NCI-H1105 treated with DMSO at 0.1 percent for 48 hours (cell line): ENCODE measurements around the gene BRD9.
"Not testable (repeated sequence)": the region's sequence is repeated elsewhere in the genome, so short reads cannot be mapped to it uniquely, and the experiment has no call there.

Experiments
- DNase-seq: peaks from one replicate; lab custom pipeline; 2025; lab: John Stamatoyannopoulos, UW

BRD9 gene

DNA sequence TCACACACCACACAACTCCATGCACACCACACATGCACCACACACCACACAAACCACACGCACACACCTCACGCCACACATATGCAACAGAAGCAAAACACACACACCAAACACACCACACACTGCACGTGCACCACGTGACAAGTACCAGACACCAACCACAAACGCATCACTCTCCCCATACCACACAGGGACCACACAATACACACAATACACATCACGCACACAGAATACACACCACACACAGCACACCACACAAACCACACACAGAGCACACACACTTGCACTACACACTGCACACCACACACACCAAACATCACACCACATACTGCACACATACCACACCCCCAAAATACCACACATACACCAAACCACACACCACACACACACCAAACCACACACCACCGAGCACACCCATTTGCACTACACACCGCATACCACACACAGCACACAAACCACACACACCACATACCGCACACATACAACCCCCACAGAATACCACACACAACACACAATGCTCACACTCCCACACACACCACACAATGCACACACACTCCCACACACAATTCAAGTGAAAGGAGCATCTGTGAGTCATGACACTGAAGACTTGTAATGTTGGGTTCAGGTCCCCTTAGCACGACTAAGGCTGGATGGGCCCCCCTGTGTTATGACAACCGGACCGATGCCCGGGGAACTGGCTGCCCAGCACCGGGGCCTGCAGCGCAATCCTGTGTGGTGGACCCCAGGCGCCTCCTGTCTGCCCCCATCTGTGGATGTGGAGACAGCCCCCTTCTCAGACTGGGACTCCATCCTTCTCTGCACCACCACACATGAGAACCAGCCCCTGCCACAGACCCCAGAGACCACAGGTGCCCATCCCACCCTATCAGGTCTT lies 35.8 kb downstream of the BRD9 start:
- DNase-seq = no peak

DNA sequence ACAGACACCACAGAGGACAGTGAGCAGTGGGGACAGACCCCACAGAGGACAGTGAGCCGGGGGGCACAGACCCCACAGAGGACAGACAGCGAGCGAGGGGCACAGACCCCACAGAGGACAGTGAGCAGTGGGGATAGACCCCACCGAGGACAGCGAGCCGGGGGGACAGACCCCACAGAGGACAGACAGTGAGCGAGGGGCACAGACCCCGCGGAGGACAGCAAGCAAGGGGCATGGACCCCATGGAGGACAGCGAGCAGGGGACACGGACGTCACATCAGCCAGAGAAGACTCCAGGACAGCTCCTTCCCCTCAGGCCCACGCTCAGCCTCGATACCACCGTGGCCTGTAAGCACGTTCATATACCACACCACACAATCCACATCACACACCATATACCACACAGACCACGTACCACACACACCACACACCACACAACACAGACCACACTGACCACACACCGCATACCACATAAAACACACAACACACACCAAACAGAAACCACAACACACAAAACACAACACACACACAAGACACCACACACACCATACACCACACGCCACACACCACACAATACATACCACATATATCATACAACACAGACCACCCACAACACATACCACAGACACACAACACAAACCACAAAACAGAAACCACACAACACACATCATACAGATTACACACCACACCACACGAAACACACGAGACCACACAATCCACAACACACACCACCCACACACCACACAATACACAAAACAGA lies 36.6 kb downstream of the BRD9 start:
- no peak for DNase-seq

GRCh38 chr5:854966-855743 lies 37.4 kb downstream of the BRD9 start:
- no peak for DNase-seq

DNA sequence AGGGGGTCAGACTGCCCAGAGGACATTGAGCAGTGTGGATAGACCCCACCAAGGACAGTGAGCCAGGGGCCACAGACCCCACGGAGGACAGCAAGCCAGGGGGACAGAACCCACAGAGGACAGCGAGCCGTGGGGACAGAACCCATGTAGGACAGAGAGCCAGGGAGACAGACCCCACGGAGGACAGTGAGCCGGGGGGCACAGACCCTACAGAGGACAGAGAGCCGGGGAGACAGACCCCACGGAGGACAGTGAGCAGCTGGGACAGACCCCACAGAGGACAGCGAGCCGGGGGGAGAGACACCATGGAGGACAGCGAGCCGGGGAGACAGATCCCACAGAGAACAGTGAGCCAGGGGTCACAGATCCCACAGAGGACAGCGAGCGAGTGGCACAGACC lies 38.4 kb downstream of the BRD9 start:
- no peak for DNase-seq

DNA sequence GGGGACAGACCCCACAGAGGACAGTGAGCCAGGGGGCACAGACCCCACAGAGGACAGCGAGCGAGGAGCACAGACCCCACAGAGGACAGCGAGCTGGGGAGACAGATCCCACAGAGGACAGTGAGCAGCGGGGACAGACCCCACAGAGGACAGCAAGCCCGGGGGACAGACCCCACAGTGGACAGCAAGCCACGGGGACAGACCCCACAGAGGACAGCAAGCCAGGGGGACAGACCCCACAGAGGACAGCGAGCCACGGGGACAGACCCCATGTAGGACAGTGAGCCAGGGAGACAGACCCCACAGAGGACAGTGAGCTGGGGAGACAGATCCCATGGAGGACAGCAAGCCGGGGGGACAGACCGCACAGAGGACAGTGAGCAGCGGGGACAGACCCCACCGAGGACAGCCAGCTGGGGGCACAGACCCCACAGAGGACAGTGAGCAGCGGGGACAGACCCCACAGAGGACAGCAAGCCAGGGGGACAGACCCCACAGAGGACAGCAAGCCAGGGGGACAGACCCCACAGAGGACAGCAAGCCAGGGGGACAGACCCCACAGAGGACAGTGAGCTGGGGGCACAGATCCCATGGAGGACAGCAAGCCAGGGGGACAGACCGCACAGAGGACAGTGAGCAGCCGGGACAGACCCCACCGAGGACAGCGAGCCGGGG lies 39.0 kb downstream of the BRD9 start:
- not testable (repeated sequence) for DNase-seq

DNA sequence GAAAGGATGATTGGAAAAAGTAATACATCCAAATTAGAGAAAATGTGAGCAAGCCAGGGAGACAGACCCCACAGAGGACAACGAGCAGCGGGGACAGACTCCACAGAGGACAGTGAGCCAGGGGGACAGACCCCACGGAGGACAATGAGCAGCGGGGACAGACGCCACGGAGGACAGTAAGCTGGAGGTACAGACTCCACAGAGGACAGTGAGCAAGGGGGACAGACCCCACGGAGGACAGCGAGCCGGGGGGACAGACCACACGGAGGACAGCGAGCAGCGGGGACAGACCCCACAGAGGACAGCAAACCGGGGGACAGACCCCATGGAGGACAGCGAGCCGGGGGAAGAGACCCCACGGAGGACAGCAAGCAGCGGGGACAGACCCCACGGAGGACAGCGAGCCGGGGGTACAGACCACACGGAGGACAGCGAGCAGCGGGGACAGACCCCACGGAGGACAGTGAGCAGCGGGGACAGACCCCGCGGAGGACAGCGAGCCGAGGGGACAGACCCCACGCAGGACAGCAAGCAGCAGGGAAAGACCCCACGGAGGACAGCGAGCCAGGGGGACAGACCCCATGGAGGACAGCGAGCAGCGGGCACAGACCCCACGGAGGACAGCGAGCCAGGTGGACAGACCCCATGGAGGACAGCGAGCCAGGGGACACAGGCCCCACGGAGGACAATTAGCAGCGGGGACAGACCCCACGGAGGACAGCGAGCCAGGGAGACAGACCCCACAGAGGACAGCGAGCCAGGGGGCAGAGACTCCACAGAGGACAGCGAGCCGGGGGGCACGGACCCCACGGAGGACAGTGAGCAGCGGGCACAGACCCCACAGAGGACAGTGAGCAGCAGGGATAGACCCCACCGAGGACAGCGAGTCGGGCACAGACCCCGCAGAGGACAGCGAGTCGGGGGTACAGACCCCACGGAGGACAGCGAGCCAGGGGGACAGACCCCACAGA lies 39.9 kb downstream of the BRD9 start:
- no peak for DNase-seq

GRCh38 chr5:852018-852417 lies 40.6 kb downstream of the BRD9 start:
- DNase-seq = no peak

GRCh38 chr5:851553-851952 lies 41.0 kb downstream of the BRD9 start:
- DNase-seq = no peak

DNA sequence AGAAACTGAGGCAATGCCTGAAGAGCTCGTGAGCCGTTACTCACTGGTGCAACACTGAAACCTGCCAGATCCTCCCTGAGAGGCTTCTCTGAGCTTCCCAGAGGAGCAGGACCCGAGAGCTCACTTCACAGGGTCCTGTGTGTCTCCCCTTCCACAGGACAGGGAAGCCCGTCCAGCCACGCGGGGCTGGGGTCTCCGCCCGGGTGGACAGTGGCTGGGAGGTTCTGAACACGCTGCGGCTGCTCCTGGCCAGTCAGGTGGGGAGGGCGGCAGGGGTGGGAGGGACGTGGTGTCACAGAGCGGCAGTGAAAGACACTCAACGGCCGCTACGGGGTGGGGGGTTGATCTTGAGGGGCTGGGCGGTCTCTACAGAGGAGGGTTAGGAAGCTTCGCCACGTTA lies 41.5 kb downstream of the BRD9 start:
- DNase-seq = no peak

GRCh38 chr5:850511-851006 lies 42.0 kb downstream of the BRD9 start, which contains the start of gene ZDHHC11:
ZDHHC11 (minus strand) TSS chr5:850986; CDS start chr5:850602, 384 bp downstream.
- peak; percentile 47 for DNase-seq

DNA sequence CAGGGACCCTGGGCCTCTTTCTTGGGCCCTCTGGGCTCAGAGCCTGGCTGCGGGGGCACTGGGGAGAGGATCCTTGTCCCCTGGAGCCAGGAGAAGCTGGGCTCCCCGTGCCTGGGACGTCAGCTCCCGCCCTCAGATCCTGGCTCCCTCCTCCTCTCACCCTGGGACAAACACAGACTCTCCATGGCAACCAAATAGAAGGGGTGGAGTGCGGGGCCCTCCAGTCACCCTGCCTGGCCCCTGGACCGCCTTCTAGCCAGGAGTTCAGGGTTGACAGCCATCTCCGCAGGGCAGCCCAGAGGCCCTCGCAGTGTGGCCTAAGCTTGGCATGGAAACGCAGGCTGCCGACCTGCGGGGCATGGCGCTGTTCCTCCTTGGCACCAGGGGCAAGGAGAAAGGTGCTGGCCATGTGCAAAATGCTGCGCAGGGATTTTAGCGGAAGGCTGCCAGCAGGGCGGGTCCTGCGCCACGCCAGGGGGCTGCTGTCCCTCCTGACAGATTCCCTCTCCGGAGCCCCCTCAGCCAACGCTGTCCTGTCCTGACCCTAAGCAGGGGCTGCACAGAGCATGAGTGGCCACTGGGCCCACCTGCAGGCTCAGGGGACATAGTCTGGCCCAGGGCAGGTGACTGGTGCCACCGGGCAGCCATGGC lies 42.8 kb downstream of the BRD9 start:
- DNase-seq = no peak

DNA sequence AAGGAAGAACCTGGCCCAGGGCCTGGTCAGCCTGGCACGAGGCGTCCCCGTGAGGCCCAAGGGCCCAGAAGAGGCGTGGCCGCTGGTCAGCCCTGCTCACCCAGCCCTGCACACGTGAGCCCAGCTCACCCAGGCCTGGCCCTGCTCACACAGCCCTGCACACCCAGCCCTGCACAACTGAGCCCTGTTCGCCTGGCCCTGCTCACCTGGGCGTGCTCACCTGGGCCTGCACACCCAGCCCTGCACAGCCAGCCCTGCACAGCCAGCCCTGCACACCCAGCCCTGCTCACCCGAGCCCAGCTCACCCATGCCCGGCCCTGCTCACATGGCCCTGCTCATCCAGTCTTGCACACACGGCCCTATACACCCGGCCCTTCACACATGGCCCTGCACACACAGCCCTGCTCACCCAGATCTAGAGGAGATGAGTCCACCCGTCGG lies 43.9 kb downstream of the BRD9 start:
- DNase-seq = no peak

DNA sequence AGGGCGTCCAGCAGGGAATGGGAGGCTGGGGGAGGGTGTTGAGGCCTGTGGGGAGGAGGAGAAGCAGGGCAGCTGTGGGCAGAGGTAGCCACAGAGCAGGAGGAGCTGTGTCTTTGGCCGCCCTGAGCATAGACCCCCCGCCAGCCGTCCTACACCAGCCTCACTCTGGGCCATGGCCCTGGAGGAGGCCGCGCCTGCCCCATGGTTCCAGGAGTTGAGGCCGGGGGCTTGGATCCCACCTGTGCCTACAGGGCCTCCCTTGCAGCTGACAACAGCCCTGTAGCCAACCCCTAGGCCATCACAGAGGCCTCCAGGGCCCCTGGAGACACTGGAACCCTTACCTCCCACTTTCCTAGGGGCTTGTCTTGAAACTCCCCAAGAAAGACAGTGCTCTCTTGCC lies 44.9 kb downstream of the BRD9 start:
- not testable (repeated sequence) for DNase-seq

DNA sequence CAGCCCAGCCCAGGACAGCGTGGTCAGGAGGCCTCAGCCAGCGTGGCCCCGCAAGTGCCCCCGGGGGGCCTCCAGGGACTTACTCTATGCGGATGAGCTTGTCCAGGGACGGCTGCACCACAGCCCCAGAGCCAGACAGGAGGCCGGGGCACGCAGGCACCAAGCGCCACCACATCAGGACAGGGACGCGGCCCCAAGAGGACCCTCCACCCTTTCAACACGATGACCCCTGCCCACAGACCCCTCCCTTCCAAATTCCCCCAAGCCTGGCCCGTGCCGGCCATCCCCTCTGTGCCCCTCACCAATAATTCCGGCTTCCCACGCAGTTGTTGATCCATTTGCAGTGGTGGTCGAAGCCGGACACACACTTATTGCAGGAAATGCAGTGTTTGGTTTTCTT lies 45.4 kb downstream of the BRD9 start:
- not testable (repeated sequence) for DNase-seq

- not testable (repeated sequence) for DNase-seq
These were observed 46.0 kb downstream of the BRD9 start for GRCh38 chr5:846602-847091.

GRCh38 chr5:845676-846601 lies 46.7 kb downstream of the BRD9 start:
- DNase-seq = not testable (repeated sequence)

- DNase-seq = not testable (repeated sequence)
These were observed 47.4 kb downstream of the BRD9 start for GRCh38 chr5:845031-845675.

DNA sequence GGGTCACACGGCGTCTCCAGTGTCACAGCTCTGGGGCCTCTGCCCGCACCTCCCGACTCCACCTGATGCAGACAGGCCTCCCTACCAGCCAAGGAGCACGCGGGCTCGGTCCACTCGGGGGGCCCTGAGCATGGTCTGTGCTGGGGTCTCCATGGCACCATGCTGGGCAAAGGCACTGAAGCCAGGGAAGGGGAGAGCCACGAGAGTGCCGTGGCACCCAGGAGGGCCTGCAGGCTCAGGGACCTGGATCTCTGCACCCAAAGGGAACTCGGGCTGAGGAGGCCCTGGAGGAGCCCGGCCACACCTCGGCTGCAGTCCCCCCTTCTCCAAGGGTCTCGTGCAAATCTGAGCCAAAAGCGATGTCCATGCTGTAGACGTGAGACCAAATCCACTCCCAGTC lies 48.2 kb downstream of the BRD9 start:
- not testable (repeated sequence) for DNase-seq
